ENCODE data around the gene ADSL.
A peak's percentile ranks its signal among the peaks of the same experiment; 100 is the strongest.
"Not testable (repeated sequence)": the region's sequence is repeated elsewhere in the genome, so short reads cannot be mapped to it uniquely, and the experiment has no call there.

ADSL gene

DNA sequence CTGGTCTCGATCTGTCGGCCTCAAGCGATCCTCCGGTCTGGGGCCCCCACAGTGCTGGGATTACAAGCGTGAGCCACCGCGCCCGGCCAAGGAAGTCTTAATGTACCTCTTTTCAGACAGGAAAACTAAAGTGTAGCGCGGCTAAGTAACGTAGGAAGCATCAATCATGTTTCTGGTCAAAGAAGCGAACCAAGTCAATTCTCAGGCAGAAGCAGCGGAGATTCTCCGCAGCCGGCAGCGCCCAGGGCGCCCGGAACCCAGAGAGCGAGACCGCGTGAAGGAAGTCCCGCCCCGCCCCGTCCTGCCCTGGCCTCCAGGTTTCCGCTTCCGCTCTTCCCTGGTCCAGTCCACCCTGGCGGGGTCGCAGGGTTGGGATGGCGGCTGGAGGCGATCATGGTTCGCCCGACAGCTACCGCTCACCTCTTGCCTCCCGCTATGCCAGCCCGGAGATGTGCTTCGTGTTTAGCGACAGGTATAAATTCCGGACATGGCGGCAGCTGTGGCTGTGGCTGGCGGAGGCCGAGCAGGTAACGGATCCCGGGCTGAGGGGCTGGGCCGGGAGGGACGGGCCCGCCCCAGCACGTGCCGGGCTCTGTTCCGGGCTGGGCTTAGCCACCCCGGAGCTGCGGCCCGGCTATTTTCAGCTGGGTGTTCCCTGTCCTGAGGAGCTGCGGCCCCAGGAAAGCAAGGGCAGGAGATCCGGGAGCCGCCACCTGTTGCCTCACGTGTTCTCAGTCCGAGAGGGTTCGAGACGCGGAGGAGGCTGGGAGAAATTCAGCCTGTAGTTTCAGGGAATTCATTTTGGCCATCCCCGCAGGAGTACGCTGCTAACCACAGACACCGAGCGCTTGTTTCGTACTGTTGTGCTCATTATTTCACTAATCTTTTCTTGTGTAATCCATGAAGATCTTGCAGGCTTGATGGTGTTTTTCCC is at the start of gene ADSL:
TSS of gene ADSL (plus strand) at position 316 of the 934 bp plus-strand sequence. CDS start at position 375, 59 bp downstream.
- Histone ChIP-seq H3K9me3 (ENCODE audit: control insufficient read depth in 1 of 2, low read length in 2 of 2) (no peaks in the 10 kb centered on the region), H3K27ac (ENCODE audit: low read length) (peak within 1 kb of the TSS; percentile 83), H3K4me1 (ENCODE audit: control insufficient read depth in 1 of 2, insufficient read depth in 2 of 2, low read length in 2 of 2) (peaks cover 7 to 18% of the 10 kb centered on the region in 2 donors), H3K27me3 (ENCODE audit: low read depth, low read length) (no peaks in the 10 kb centered on the region), H3K36me3 (ENCODE audit: control insufficient read depth in 1 of 2, insufficient read depth in 2 of 2, low read length in 2 of 2) (peaks cover 0 to 14% of the 10 kb centered on the region in 2 donors), H3K4me3 (ENCODE audit: low read depth in 1 of 2, low read length in 2 of 2) (peak within 1 kb of the TSS; percentile 80 to 81)

GRCh38 chr22:40300316-40300715 is 46.0 kb upstream of the ADSL start:
- peaks cover 34% of the 10 kb centered on the region in 2 donors for H3K36me3 ChIP-seq (ENCODE audit: control insufficient read depth in 1 of 2, insufficient read depth in 2 of 2, low read length in 2 of 2)
- H3K4me3 ChIP-seq (ENCODE audit: low read depth in 1 of 2, low read length in 2 of 2): no peak overlapping the region
- no peaks in the 10 kb centered on the region for H3K27me3 ChIP-seq (ENCODE audit: low read depth, low read length)
- H3K4me1 ChIP-seq (ENCODE audit: control insufficient read depth in 1 of 2, insufficient read depth in 2 of 2, low read length in 2 of 2): peaks cover 0 to 4% of the 10 kb centered on the region in 2 donors
- no peaks in the 10 kb centered on the region for H3K9me3 ChIP-seq (ENCODE audit: control insufficient read depth in 1 of 2, low read length in 2 of 2)
- H3K27ac ChIP-seq (ENCODE audit: low read length): no peak overlapping the region

DNA sequence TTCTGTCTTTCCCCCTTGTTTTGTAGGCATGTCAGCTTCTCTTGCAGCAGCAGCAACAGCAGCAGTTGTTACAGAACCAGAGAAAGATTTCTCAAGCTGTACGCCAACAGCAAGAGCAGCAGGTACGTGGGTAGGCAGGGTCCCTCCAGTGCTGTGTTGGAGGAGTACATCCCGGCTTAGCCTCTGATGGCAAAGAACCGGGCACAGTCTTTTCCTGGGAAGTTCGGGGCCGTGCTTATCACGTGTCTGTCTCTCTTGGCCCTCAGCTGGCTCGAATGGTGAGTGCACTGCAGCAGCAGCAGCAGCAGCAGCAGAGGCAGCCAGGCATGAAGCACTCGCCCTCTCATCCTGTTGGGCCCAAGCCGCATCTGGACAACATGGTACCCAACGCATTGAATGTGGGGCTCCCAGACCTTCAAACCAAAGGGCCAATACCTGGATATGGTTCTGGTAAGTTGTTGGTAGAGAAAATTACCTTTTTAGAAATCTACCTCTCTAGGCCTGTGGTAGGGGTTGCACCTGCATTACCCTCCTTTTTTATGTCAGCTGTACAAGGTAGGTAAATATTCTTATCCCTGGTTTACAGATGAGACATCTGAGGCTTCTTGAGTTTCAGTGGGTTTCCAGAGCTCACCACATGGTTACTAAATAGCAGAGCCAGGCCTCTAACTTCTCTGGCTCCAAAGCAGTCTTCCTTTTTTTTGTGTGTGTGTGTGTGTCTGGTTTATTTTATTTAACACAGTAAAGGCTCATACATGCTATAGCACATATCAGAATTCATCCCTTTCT is 45.2 kb upstream of the ADSL start:
- Histone ChIP-seq H3K27ac (ENCODE audit: low read length) (no peak overlapping the region), H3K4me1 (ENCODE audit: control insufficient read depth in 1 of 2, insufficient read depth in 2 of 2, low read length in 2 of 2) (peaks cover 0 to 4% of the 10 kb centered on the region in 2 donors), H3K27me3 (ENCODE audit: low read depth, low read length) (no peaks in the 10 kb centered on the region), H3K36me3 (ENCODE audit: control insufficient read depth in 1 of 2, insufficient read depth in 2 of 2, low read length in 2 of 2) (peaks cover 34 to 35% of the 10 kb centered on the region in 2 donors), H3K9me3 (ENCODE audit: control insufficient read depth in 1 of 2, low read length in 2 of 2) (no peaks in the 10 kb centered on the region), H3K4me3 (ENCODE audit: low read depth in 1 of 2, low read length in 2 of 2) (no peak overlapping the region)

- no peaks in the 10 kb centered on the region for H3K27me3 ChIP-seq (ENCODE audit: low read depth, low read length)
- no peaks in the 10 kb centered on the region for H3K9me3 ChIP-seq (ENCODE audit: control insufficient read depth in 1 of 2, low read length in 2 of 2)
- peaks cover 31 to 32% of the 10 kb centered on the region in 2 donors for H3K36me3 ChIP-seq (ENCODE audit: control insufficient read depth in 1 of 2, insufficient read depth in 2 of 2, low read length in 2 of 2)
- no peak overlapping the region for H3K27ac ChIP-seq (ENCODE audit: low read length)
- H3K4me3 ChIP-seq (ENCODE audit: low read depth in 1 of 2, low read length in 2 of 2): no peak overlapping the region
- H3K4me1 ChIP-seq (ENCODE audit: control insufficient read depth in 1 of 2, insufficient read depth in 2 of 2, low read length in 2 of 2): peaks cover 0 to 4% of the 10 kb centered on the region in 2 donors
Measured at GRCh38 chr22:40302149-40302548, 44.2 kb upstream of the ADSL start.

- H3K36me3 ChIP-seq (ENCODE audit: control insufficient read depth in 1 of 2, insufficient read depth in 2 of 2, low read length in 2 of 2): peaks cover 35 to 45% of the 10 kb centered on the region in 2 donors
Measured at GRCh38 chr22:40305625-40306024, 40.7 kb upstream of the ADSL start.

DNA sequence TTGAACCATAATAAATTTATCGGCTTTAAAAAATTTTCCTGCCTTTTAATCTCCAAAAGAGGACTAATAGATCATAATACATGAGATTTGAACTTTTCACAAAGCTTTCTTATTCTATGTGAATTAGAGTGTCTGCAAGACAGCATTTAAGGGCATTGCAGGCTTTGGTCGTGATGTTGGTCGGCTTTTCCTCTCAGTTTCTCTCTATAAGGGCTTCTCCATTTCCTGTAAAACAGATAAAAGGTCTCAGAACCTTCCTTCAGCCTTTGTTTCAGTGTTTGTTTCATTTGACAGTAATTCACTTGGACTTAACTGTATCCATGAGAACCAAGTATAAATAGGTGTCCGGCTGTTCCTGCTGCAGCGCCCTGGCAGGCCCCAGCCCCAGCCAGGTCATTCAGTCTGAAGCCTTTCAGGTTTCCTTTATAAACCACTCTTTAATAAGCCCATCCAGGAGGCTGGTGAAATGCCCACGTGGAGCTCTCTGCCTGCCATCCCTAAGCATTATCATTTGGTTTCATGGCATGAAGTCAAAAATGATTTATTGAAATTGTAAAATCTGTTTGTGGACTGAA is 37.2 kb upstream of the ADSL start:
- Histone ChIP-seq H3K27me3 (ENCODE audit: low read depth, low read length) (no peaks in the 10 kb centered on the region), H3K4me1 (ENCODE audit: control insufficient read depth in 1 of 2, insufficient read depth in 2 of 2, low read length in 2 of 2) (peaks cover 0 to 13% of the 10 kb centered on the region in 2 donors), H3K9me3 (ENCODE audit: control insufficient read depth in 1 of 2, low read length in 2 of 2) (no peaks in the 10 kb centered on the region), H3K4me3 (ENCODE audit: low read depth in 1 of 2, low read length in 2 of 2) (no peak overlapping the region), H3K27ac (ENCODE audit: low read length) (peak overlapping the region; percentile 72), H3K36me3 (ENCODE audit: control insufficient read depth in 1 of 2, insufficient read depth in 2 of 2, low read length in 2 of 2) (peaks cover 38 to 58% of the 10 kb centered on the region in 2 donors)

More at GRCh38 chr22:40305625-40306024, 40.7 kb upstream of the ADSL start:
- no peak overlapping the region for H3K4me3 ChIP-seq (ENCODE audit: low read depth in 1 of 2, low read length in 2 of 2)
- no peaks in the 10 kb centered on the region for H3K9me3 ChIP-seq (ENCODE audit: control insufficient read depth in 1 of 2, low read length in 2 of 2)
- no peak overlapping the region for H3K27ac ChIP-seq (ENCODE audit: low read length)
- H3K4me1 ChIP-seq (ENCODE audit: control insufficient read depth in 1 of 2, insufficient read depth in 2 of 2, low read length in 2 of 2): peaks cover 0 to 8% of the 10 kb centered on the region in 2 donors
- H3K27me3 ChIP-seq (ENCODE audit: low read depth, low read length): no peaks in the 10 kb centered on the region

- peaks cover 0 to 13% of the 10 kb centered on the region in 2 donors for H3K4me1 ChIP-seq (ENCODE audit: control insufficient read depth in 1 of 2, insufficient read depth in 2 of 2, low read length in 2 of 2)
- H3K27ac ChIP-seq (ENCODE audit: low read length): peak overlapping the region; percentile 72
- no peak overlapping the region for H3K4me3 ChIP-seq (ENCODE audit: low read depth in 1 of 2, low read length in 2 of 2)
- H3K27me3 ChIP-seq (ENCODE audit: low read depth, low read length): no peaks in the 10 kb centered on the region
- H3K36me3 ChIP-seq (ENCODE audit: control insufficient read depth in 1 of 2, insufficient read depth in 2 of 2, low read length in 2 of 2): peaks cover 43 to 61% of the 10 kb centered on the region in 2 donors
- no peaks in the 10 kb centered on the region for H3K9me3 ChIP-seq (ENCODE audit: control insufficient read depth in 1 of 2, low read length in 2 of 2)
Measured at GRCh38 chr22:40309631-40310030, 36.7 kb upstream of the ADSL start.

GRCh38 chr22:40310081-40310767 is 36.1 kb upstream of the ADSL start:
- Histone ChIP-seq H3K27me3 (ENCODE audit: low read depth, low read length) (no peaks in the 10 kb centered on the region), H3K9me3 (ENCODE audit: control insufficient read depth in 1 of 2, low read length in 2 of 2) (no peaks in the 10 kb centered on the region), H3K4me1 (ENCODE audit: control insufficient read depth in 1 of 2, insufficient read depth in 2 of 2, low read length in 2 of 2) (peaks cover 0 to 13% of the 10 kb centered on the region in 2 donors), H3K4me3 (ENCODE audit: low read depth in 1 of 2, low read length in 2 of 2) (no peak overlapping the region), H3K27ac (ENCODE audit: low read length) (peak overlapping the region; percentile 72), H3K36me3 (ENCODE audit: control insufficient read depth in 1 of 2, insufficient read depth in 2 of 2, low read length in 2 of 2) (peaks cover 47 to 64% of the 10 kb centered on the region in 2 donors)

DNA sequence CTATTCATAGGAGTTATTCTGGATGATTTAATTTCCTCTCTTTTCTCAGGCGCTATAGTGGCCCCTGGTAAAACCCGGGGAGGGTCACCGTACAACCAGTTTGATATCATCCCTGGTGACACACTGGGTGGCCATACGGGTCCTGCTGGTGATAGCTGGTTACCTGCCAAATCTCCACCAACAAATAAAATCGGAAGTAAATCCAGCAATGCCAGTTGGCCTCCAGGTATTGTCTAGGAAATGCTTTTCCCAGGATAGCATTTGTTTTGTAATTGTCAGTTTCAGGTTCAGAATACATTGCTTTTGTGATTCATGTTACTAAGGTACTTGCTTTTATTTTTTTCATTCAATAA is 35.6 kb upstream of the ADSL start:
- Histone ChIP-seq H3K27ac (ENCODE audit: low read length) (peak overlapping the region; percentile 72), H3K4me1 (ENCODE audit: control insufficient read depth in 1 of 2, insufficient read depth in 2 of 2, low read length in 2 of 2) (peaks cover 0 to 13% of the 10 kb centered on the region in 2 donors)

DNA sequence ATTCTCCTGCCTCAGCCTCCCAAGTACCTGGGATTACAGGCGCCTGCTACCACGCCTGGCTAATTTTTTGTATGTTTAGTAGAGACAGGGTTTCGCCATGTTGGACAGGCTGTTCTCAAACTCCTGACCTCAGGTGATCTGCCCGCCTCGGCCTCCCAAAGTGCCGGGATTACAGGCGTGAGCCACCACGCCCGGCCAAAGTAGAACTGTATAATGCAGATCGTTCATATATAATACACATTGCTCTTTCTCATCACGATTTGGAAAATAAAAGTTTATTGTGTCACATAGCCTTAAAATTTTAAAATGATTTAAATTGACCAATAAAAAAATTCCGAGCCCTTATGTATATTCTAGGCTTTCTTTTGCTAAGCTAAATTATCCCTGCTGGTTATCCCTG is 34.7 kb upstream of the ADSL start:
- not testable (repeated sequence) for H3K27ac ChIP-seq (ENCODE audit: low read length); H3K27me3 ChIP-seq (ENCODE audit: low read depth, low read length); H3K9me3 ChIP-seq (ENCODE audit: control insufficient read depth in 1 of 2, low read length in 2 of 2); H3K4me3 ChIP-seq (ENCODE audit: low read depth in 1 of 2, low read length in 2 of 2)
- H3K36me3 ChIP-seq (ENCODE audit: control insufficient read depth in 1 of 2, insufficient read depth in 2 of 2, low read length in 2 of 2): peaks cover 56 to 73% of the 10 kb centered on the region in 2 donors
- peaks cover 0 to 13% of the 10 kb centered on the region in 2 donors for H3K4me1 ChIP-seq (ENCODE audit: control insufficient read depth in 1 of 2, insufficient read depth in 2 of 2, low read length in 2 of 2)

More for the DNA sequence above, 35.6 kb upstream of the ADSL start:
- Histone ChIP-seq H3K4me3 (ENCODE audit: low read depth in 1 of 2, low read length in 2 of 2) (no peak overlapping the region), H3K36me3 (ENCODE audit: control insufficient read depth in 1 of 2, insufficient read depth in 2 of 2, low read length in 2 of 2) (peaks cover 47 to 67% of the 10 kb centered on the region in 2 donors), H3K9me3 (ENCODE audit: control insufficient read depth in 1 of 2, low read length in 2 of 2) (no peaks in the 10 kb centered on the region), H3K27me3 (ENCODE audit: low read depth, low read length) (no peaks in the 10 kb centered on the region)

Data from muscle layer of duodenum (tissue), 2 donors.